Activated CD8-positive, alpha-beta T cell treated with anti-CD3 and anti-CD28 coated beads, Interleukin-2, amount 10 ng/mL, durations not matched to agents 7 days and 5 days (primary cell): Measurements from ENCODE around the gene PMM2. TPM values are rescaled to one million over a fixed set of nuclear protein-coding genes. Genes with fewer than 3 reads are reported as not detected.

Source experiments
- ATAC-seq: fragments of 150-1000 bp; cut with Tn5 transposase; one replicate; pipeline ENCODE4 v1.10.0; 2021; ENCODE audit warnings: moderate library complexity
- CTCF ChIA-PET: fragments of 350-600 bp; sonication (Branson Sonifier 250); formaldehyde crosslinking; loops from one replicate; lab custom pipeline; 2021; ENCODE audit warnings: antibody characterized with exemption; lab: Charles Lee
- POLR2A ChIA-PET: fragments of 350-600 bp; sonication (Branson Sonifier 250); formaldehyde crosslinking; loops from one replicate; lab custom pipeline; 2021; ENCODE audit warnings: antibody characterized with exemption; lab: Charles Lee
- DNase-seq: peaks from one replicate; pipeline ENCODE4 v3.0.0-alpha.2; 2020
- H3K27ac Mint-ChIP-seq: one replicate; pipeline ENCODE4 v1.8.0; 2021; ENCODE audit warnings: mild to moderate bottlenecking, mixed read lengths
- H3K27me3 Mint-ChIP-seq: one replicate; pipeline ENCODE4 v1.8.0; 2021; ENCODE audit warnings: low read depth, mixed read lengths
- H3K36me3 Mint-ChIP-seq: one replicate; pipeline ENCODE4 v1.8.0; 2021; ENCODE audit warnings: low read depth, mixed read lengths
- H3K4me1 Mint-ChIP-seq: one replicate; pipeline ENCODE4 v1.8.0; 2021; ENCODE audit warnings: low read depth, mixed read lengths
- H3K4me3 Mint-ChIP-seq: one replicate; pipeline ENCODE4 v1.8.0; 2021; ENCODE audit warnings: mild to moderate bottlenecking, mixed read lengths
- H3K9me3 Mint-ChIP-seq: one replicate; pipeline ENCODE4 v1.8.0; 2022; ENCODE audit warnings: mixed read lengths; ENCODE audit not compliant: insufficient read depth
- total RNA-seq, 2 experiments: library from RNA; stranded (reverse); gene quantifications; one replicate each; pipeline ENCODE4 v1.2.3, GENCODE V29; 2021

The PMM2 gene
- total RNA-seq, 2 experiments from 2014 or later: 36.9 to 37.6 TPM

DNA sequence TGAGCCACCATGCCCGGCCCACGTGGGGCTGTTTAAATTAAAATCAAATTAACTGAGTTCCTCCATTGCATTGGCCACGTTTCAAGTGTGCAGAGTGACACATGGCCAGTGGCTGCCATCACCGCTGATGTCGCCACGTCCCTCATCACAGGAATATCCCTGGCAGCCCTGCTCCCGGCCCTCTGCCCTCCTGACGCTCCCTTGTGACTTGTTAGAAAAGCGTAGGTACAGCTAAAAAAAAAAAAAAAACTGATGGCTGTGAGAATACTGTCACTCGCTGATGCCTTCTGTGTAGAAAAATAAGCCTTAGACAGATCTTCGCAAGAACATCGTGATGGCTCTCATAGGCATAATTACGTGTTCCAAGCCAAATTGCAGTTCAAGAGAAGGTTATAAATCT lies 49.5 kb downstream of the PMM2 start:
- H3K27ac Mint-ChIP-seq: no peak overlapping the region
- ChIA-PET CTCF (no interaction called here), POLR2A (no interaction called here)
- H3K36me3 Mint-ChIP-seq: peaks cover 48% of the 10 kb centered on the region
- ATAC-seq (no peak), DNase-seq (no peak)
- no peaks in the 10 kb centered on the region for H3K27me3 Mint-ChIP-seq
- no peak overlapping the region for H3K4me3 Mint-ChIP-seq
- H3K9me3 Mint-ChIP-seq: no peaks in the 10 kb centered on the region
- H3K4me1 Mint-ChIP-seq: peaks cover 17% of the 10 kb centered on the region

DNA sequence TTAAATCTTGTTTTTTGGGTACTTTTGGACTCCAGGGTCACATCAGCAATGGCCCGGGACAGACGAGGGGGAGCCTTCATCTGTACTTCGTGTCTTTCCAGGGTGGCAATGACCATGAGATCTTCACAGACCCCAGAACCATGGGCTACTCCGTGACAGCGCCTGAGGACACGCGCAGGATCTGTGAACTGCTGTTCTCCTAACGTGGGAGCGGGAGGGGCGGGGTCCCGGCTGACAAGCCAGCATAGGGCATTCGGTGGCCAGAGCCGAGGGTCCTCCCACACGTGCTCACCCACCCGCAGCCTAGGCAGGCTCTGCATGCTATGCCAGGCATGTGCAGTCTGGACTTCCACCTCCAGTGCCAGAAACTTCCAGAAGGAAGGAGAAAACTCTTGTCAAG lies 50.0 kb downstream of the PMM2 start:
- H3K4me1 Mint-ChIP-seq: peaks cover 19% of the 10 kb centered on the region
- no peak overlapping the region for H3K4me3 Mint-ChIP-seq
- ATAC-seq: no peak
- POLR2A ChIA-PET: no interaction called here
- H3K27ac Mint-ChIP-seq: no peak overlapping the region
- H3K27me3 Mint-ChIP-seq: no peaks in the 10 kb centered on the region
- DNase-seq: no peak
- H3K36me3 Mint-ChIP-seq: peaks cover 53% of the 10 kb centered on the region
- H3K9me3 Mint-ChIP-seq: no peaks in the 10 kb centered on the region
- CTCF ChIA-PET: no interaction called here

DNA sequence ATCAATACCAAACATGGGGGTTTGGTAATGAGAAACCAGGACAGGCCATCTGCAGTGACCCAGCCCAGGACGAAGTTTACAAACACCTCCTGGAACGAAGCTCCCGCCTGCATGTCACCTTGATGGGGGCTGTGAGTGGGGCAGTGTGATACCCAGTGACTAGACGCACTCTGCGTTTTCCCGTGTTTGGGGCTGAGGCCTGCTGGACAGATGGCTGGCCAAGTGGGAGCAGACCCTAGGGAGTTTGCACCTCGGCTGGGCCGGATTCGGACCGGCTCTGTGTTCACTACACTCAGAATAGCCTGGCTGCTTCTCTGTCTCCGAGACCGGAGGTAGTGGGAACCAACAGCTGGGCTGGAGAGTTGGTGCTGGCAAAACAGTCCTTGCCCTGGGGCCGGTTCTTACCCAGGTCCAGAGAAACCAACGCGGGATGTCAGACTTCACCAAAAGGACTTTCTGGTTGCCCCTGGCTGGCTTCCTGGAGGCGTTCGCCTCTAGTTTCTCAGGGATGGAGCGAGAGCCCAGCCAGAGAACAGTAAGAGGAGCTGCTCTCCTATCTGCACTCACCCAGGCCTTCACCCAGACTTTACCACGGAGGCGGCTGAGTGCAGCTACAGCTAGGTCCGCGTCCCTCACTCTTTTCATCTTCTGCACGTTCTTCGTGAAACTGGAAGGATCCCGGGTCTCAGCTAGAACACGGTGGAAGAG lies 50.7 kb downstream of the PMM2 start:
- ChIA-PET CTCF (interaction anchor here (1.3 kb wide), 1 partner anchor 88 kb away, joined by 3 read pairs; no protein-coding TSS in a partner anchor), POLR2A (interaction anchor here (0.6 to 1.0 kb wide), 2 partner anchors 10 to 21 kb away, joined by 3 to 4 read pairs; partner anchors contain the start of gene CARHSP1)
- Mint-ChIP-seq H3K4me1 (peaks cover 27% of the 10 kb centered on the region), H3K27ac (no peak overlapping the region), H3K36me3 (peaks cover 59% of the 10 kb centered on the region), H3K4me3 (no peak overlapping the region), H3K27me3 (no peaks in the 10 kb centered on the region), H3K9me3 (no peaks in the 10 kb centered on the region)
- ATAC-seq (no peak), DNase-seq (no peak)

DNA sequence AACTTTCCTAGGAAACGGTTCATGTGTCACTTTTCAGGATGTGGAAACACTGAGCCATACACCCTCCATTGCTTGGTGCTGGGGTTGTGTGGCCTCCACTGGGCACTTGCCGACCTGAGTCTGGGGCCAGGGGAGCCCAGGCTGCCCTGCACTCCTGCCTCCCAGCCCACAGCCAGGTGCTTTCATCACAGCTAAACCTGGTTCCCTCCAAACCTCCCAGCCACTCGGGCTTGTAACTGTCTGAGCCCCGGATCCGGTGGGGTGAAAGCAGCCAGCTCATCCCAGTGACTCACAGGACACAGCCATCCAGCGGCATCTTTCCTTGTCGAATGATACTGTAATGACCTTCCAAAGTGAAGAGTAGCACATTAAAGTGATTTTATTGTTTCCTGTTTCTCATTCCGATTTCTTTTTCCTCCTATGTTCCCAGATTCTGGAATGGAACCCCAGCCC lies 51.3 kb downstream of the PMM2 start:
- CTCF ChIA-PET: interaction anchor here (1.3 kb wide), 1 partner anchor 87 kb away, joined by 3 read pairs; no protein-coding TSS in a partner anchor
- peak overlapping the region; percentile 47 for H3K27ac Mint-ChIP-seq
- H3K4me1 Mint-ChIP-seq: peaks cover 32% of the 10 kb centered on the region
- H3K27me3 Mint-ChIP-seq: no peaks in the 10 kb centered on the region
- no peaks in the 10 kb centered on the region for H3K9me3 Mint-ChIP-seq
- DNase-seq: no peak
- peaks cover 63% of the 10 kb centered on the region for H3K36me3 Mint-ChIP-seq
- POLR2A ChIA-PET: interaction anchor here (0.6 to 1.0 kb wide), 2 partner anchors 10 to 20 kb away, joined by 3 to 4 read pairs; partner anchors contain the start of gene CARHSP1
- H3K4me3 Mint-ChIP-seq: no peak overlapping the region
- ATAC-seq: no peak

DNA sequence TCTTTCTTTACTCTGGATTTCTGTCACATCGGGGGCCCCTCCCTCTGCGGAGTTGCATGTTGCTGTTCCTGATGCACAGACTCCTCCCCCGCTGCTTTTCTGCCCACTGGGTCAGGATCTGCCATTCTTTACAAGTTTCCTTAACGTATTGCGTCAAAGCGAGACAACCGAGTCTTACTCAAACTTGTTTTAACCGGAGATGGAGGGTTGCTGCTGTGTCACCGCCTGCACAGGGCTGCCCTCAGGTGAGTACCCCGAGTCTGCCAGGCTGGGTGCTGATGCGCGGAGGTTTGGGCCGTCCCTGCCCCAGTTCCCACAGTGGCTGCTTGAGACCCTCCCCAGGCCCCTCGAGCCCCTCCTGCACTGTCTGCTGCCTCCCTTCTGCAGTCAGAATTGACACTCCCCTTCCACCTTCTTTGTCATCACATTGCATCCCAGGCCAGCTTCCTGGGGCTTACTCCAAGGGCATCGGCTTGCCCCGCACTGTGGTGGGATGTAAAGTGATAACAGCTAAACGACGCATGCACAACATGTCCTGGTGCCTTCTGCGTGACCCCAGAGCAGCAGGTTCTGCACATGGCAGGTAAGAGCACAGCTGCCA lies 51.9 kb downstream of the PMM2 start:
- peaks cover 37% of the 10 kb centered on the region for H3K4me1 Mint-ChIP-seq
- H3K4me3 Mint-ChIP-seq: no peak overlapping the region
- peak overlapping the region; percentile 47 for H3K27ac Mint-ChIP-seq
- DNase-seq (no peak), ATAC-seq (no peak)
- CTCF ChIA-PET: interaction anchor here (1.3 to 1.6 kb wide), 2 partner anchors 24 to 87 kb away, joined by 3 read pairs; no protein-coding TSS in a partner anchor
- H3K36me3 Mint-ChIP-seq: peaks cover 65% of the 10 kb centered on the region
- H3K27me3 Mint-ChIP-seq: no peaks in the 10 kb centered on the region
- POLR2A ChIA-PET: interaction anchor here (0.6 to 2.8 kb wide), 4 partner anchors 18 to 163 kb away, joined by 3 to 10 read pairs (median 4); partner anchors contain the start of gene CARHSP1
- H3K9me3 Mint-ChIP-seq: no peaks in the 10 kb centered on the region

DNA sequence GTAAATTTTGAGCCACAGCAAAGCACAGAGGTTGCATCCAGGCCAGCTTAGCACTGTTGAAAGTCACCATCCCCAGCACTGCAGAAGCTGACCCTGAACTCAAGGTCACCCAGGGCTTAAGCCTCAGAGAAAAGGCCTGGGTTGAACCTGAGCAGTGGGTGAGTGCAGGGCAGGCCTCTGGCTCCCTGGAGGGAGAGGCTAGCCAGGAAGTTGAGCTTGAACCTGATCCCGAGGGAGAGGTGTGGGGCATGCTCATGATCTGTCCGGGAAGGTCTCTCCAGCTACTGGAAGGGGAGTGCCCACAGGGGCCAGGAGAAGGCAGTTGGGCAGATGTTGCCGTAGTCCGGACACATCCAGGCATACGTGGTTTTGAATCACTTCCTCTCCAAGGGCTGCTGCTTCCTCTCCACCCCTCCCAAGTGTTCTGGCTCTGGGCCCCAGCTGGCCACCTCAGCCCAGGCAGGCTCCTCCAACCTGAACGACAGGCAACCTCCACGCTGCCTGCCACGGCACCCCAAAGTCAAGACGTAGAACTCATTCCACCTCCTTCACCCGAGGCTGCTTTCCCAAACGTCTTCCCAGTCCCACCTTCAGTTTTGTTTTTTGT lies 52.7 kb downstream of the PMM2 start:
- DNase-seq (no peak), ATAC-seq (no peak)
- Mint-ChIP-seq H3K27me3 (no peaks in the 10 kb centered on the region), H3K4me3 (peak overlapping the region; percentile 34), H3K9me3 (no peaks in the 10 kb centered on the region), H3K4me1 (peaks cover 45% of the 10 kb centered on the region), H3K27ac (peak overlapping the region; percentile 86), H3K36me3 (peaks cover 65% of the 10 kb centered on the region)
- POLR2A ChIA-PET: interaction anchor here (0.6 to 2.8 kb wide), 6 partner anchors 17 to 162 kb away, joined by 3 to 10 read pairs (median 3); partner anchors contain the start of gene CARHSP1
- CTCF ChIA-PET: interaction anchor here (1.6 to 2.0 kb wide), 2 partner anchors 23 to 30 kb away, joined by 3 to 9 read pairs; no protein-coding TSS in a partner anchor

DNA sequence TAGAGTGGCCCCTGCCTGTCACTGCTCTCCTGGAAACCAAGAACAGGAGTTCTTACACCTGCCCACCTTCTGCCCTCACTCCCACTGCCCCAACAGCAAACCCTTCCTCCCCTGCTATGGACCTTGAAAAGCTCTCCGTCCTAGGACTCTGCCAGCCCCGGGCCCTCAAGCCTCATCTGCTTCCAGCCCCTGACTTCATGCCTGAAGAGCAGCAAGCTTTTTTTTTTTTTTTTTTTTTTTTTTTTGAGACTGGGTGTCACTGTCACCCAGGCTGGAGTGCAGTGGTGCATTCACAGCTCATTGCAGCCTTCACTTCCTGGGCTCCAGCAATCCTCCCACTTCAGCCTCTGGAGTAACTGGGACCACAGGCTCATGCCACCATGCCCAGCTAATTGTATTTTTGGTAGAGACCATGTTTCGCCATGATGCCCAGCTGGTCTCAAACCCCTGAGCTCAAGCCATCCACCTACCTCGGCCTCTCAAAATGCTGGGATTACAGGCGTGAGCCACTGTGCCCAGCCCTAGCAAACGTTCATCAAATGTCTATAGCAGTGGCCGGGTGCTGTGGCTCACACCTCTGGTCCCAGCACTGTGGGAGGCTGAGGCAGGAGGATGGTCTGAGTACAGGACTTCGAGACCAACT lies 54.2 kb downstream of the PMM2 start:
- ATAC-seq (no peak), DNase-seq (no peak)
- POLR2A ChIA-PET: interaction anchor here (2.8 kb wide), 1 partner anchor 17 kb away, joined by 10 read pairs; the partner anchor contains the start of gene CARHSP1
- Mint-ChIP-seq H3K27ac (peak overlapping the region; percentile 55), H3K9me3 (no peaks in the 10 kb centered on the region), H3K4me1 (peaks cover 54% of the 10 kb centered on the region), H3K27me3 (no peaks in the 10 kb centered on the region), H3K36me3 (peaks cover 77% of the 10 kb centered on the region), H3K4me3 (no peak overlapping the region)
- CTCF ChIA-PET: interaction anchor here (1.1 to 2.0 kb wide), 3 partner anchors 28 to 85 kb away, joined by 4 to 9 read pairs (median 4); no protein-coding TSS in a partner anchor

DNA sequence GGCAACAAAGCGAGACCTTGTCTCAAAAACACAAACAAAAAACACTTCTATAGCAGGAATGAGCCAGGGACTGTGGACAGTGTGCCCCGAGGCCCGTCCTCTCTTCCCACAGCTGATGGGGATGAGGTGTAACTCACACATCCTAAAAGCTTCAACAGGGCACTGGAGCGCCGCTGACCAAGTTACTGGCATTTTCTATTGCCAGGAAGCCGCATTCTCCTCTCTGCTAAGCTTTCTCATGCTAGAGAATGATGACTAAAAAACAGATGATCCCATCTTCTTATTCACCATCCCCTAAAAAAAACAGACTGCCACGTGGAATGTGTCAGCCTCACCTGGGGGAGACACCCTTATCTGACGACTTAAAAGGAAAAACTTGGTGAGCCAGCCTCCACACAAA lies 54.9 kb downstream of the PMM2 start:
- ChIA-PET POLR2A (interaction anchor here (1.1 to 2.8 kb wide), 3 partner anchors 16 to 54 kb away, joined by 3 to 10 read pairs (median 4); partner anchors contain the start of gene CARHSP1), CTCF (interaction anchor here (1.3 to 1.7 kb wide), 2 partner anchors 16 to 28 kb away, joined by 4 to 6 read pairs; partner anchors contain the start of gene CARHSP1)
- DNase-seq (no peak), ATAC-seq (no peak)
- no peak overlapping the region for H3K4me3 Mint-ChIP-seq
- H3K9me3 Mint-ChIP-seq: no peaks in the 10 kb centered on the region
- H3K36me3 Mint-ChIP-seq: peaks cover 74% of the 10 kb centered on the region
- peaks cover 56% of the 10 kb centered on the region for H3K4me1 Mint-ChIP-seq
- no peaks in the 10 kb centered on the region for H3K27me3 Mint-ChIP-seq
- no peak overlapping the region for H3K27ac Mint-ChIP-seq

DNA sequence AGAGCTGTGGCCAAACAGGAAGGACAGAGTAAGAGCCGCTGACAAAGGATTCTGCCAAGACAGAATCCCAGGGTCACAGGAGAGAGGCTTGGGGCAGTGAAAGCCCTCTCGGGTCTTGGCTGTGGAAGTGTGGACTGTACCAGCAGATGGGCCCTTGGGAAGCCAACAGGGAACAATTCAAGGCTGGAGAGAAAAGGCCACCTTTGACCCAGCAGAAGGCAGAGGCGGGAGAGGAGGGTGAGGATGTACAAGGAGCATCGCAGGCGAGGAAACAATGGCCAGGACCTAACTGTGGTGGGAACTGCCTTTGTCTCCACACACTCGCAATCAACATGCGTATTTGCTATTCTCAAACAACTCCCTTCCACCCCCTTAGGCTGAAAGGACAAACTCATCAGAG lies 55.5 kb downstream of the PMM2 start:
- DNase-seq (no peak), ATAC-seq (no peak)
- CTCF ChIA-PET: interaction anchor here (0.8 to 1.7 kb wide), 3 partner anchors 16 to 27 kb away, joined by 4 to 6 read pairs (median 4); partner anchors contain the start of gene CARHSP1
- POLR2A ChIA-PET: interaction anchor here (1.1 to 3.9 kb wide), 3 partner anchors 16 to 55 kb away, joined by 3 to 20 read pairs (median 4); partner anchors contain the start of gene CARHSP1
- peaks cover 72% of the 10 kb centered on the region for H3K36me3 Mint-ChIP-seq
- H3K4me3 Mint-ChIP-seq: no peak overlapping the region
- H3K9me3 Mint-ChIP-seq: no peaks in the 10 kb centered on the region
- no peaks in the 10 kb centered on the region for H3K27me3 Mint-ChIP-seq
- peak overlapping the region; percentile 5 for H3K27ac Mint-ChIP-seq
- H3K4me1 Mint-ChIP-seq: peaks cover 60% of the 10 kb centered on the region

DNA sequence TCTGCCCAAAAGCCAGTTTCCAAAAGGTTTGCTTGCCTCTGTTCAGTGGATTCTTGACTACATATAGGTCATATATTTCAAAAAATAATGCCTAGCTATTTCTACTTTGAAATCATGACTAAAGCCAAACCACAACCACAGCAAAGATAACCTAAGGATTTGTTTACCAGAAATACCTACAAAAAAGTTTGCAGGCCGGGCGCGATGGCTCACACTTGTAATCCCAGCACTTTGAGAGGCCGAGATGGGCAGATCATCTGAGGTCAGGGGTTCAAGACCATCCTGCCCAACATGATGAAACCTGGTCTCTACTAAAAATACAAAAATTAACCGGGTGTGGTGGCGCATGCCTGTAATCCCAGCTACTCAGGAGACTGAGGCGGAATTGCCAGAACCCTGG lies 56.0 kb downstream of the PMM2 start:
- H3K27me3 Mint-ChIP-seq: no peaks in the 10 kb centered on the region
- ChIA-PET POLR2A (interaction anchor here (1.1 to 3.9 kb wide), 4 partner anchors 12 to 55 kb away, joined by 3 to 20 read pairs (median 4); partner anchors contain the start of gene CARHSP1), CTCF (interaction anchor here (0.8 to 1.7 kb wide), 4 partner anchors 10 to 27 kb away, joined by 3 to 6 read pairs (median 4); partner anchors contain the start of gene CARHSP1)
- ATAC-seq (no peak), DNase-seq (no peak)
- peaks cover 75% of the 10 kb centered on the region for H3K36me3 Mint-ChIP-seq
- peak overlapping the region; percentile 5 for H3K27ac Mint-ChIP-seq
- H3K4me1 Mint-ChIP-seq: peaks cover 61% of the 10 kb centered on the region
- H3K9me3 Mint-ChIP-seq: no peaks in the 10 kb centered on the region
- no peak overlapping the region for H3K4me3 Mint-ChIP-seq
